IMR-90 (cell line): ENCODE data around the gene DPH2.

ENCODE experiments used
- BHLHE40 ChIP-seq: fragments of 150-350 bp; IDR thresholded peaks from 2 replicates; pipeline ENCODE4 v1.6.1; 2016; ENCODE audit warnings: mild to moderate bottlenecking, low read depth, low read length
- CEBPB ChIP-seq: IDR thresholded peaks from 2 replicates; pipeline ENCODE4 v1.6.1; 2012; ENCODE audit warnings: low read depth, low read length, improper control_type of control experiment
- CHD1 ChIP-seq: IDR thresholded peaks from 2 replicates; pipeline ENCODE4 v1.6.1; 2012; ENCODE audit warnings: low read depth, low read length, improper control_type of control experiment
- FOS ChIP-seq: fragments of 150-350 bp; IDR thresholded peaks from 2 replicates; pipeline ENCODE4 v1.6.1; 2016; ENCODE audit warnings: low read depth, low read length
- MAFK ChIP-seq: IDR thresholded peaks from 2 replicates; pipeline ENCODE4 v1.6.1; 2012; ENCODE audit warnings: low read depth, low read length, improper control_type of control experiment
- MXI1 ChIP-seq: IDR thresholded peaks from 2 replicates; pipeline ENCODE4 v1.6.1; 2012; ENCODE audit warnings: low read depth, mild to moderate bottlenecking, low read length, moderate library complexity, borderline replicate concordance
- NFE2L2 ChIP-seq: fragments of 150-350 bp; IDR thresholded peaks from 2 replicates; pipeline ENCODE4 v1.6.1; 2016; ENCODE audit warnings: low read depth, mild to moderate bottlenecking, low read length
- POLR2A ChIP-seq: IDR thresholded peaks from 2 replicates; pipeline ENCODE4 v1.6.1; 2012; ENCODE audit warnings: mild to moderate bottlenecking, low read depth, low read length
- RAD21 ChIP-seq: IDR thresholded peaks from 2 replicates; pipeline ENCODE4 v1.6.1; 2012; ENCODE audit warnings: low read length, improper control_type of control experiment
- RCOR1 ChIP-seq: IDR thresholded peaks from 2 replicates; pipeline ENCODE4 v1.6.1; 2012; ENCODE audit warnings: mild to moderate bottlenecking, low read length, improper control_type of control experiment; ENCODE audit not compliant: insufficient replicate concordance
- RFX5 ChIP-seq: IDR thresholded peaks from 2 replicates; pipeline ENCODE4 v1.8.0; 2012; ENCODE audit warnings: low read depth, mild to moderate bottlenecking, low read length, moderate library complexity
- TF ChIP-seq, protein P1 (sequence below): conservative IDR thresholded peaks from 2 replicates; pipeline ENCODE4 v1.5.1; 2012; ENCODE audit warnings: mild to moderate bottlenecking, low read depth, low read length, improper control_type of control experiment
- TF ChIP-seq, protein P2 (sequence below): fragments of 150-350 bp; IDR thresholded peaks from 2 replicates; pipeline ENCODE4 v1.6.1; 2016; ENCODE audit warnings: low read depth, mild to moderate bottlenecking, low read length, moderate library complexity, borderline replicate concordance
- TF ChIP-seq, protein P3 (sequence below): fragments of 150-350 bp; IDR thresholded peaks from 2 replicates; pipeline ENCODE4 v1.6.1; 2017; ENCODE audit warnings: mild to moderate bottlenecking, antibody characterized with exemption, low read length, low read depth

DNA sequence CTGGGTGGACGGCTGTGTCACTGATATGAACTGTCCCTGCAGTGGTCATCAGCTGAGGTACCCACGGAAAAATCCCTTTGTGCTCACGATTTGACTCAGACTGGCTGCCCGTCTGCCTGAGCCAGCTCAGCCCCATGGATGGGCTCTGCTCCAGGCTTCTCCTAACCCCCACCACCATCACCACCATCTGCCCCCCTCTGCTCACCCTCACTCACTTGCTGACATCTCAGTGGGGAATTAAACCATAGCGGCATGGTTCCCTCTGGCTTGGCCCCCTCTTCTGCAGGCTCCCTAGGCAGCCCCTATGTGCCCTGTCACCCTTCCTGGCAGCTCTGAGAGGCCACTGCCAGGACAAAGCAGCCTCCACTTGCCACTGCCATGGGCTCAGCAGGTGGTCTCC, 44.1 kb downstream of the DPH2 start:
- TF ChIP-seq POLR2A: no peak
- TF ChIP-seq, protein P1, sequence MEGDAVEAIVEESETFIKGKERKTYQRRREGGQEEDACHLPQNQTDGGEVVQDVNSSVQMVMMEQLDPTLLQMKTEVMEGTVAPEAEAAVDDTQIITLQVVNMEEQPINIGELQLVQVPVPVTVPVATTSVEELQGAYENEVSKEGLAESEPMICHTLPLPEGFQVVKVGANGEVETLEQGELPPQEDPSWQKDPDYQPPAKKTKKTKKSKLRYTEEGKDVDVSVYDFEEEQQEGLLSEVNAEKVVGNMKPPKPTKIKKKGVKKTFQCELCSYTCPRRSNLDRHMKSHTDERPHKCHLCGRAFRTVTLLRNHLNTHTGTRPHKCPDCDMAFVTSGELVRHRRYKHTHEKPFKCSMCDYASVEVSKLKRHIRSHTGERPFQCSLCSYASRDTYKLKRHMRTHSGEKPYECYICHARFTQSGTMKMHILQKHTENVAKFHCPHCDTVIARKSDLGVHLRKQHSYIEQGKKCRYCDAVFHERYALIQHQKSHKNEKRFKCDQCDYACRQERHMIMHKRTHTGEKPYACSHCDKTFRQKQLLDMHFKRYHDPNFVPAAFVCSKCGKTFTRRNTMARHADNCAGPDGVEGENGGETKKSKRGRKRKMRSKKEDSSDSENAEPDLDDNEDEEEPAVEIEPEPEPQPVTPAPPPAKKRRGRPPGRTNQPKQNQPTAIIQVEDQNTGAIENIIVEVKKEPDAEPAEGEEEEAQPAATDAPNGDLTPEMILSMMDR: no peak
- TF ChIP-seq CHD1: no peak
- TF ChIP-seq RAD21: no peak
- no peak for TF ChIP-seq CEBPB
- TF ChIP-seq MAFK: no peak
- TF ChIP-seq NFE2L2: no peak
- TF ChIP-seq MXI1: no peak
- no peak for TF ChIP-seq FOS
- TF ChIP-seq, protein P2, sequence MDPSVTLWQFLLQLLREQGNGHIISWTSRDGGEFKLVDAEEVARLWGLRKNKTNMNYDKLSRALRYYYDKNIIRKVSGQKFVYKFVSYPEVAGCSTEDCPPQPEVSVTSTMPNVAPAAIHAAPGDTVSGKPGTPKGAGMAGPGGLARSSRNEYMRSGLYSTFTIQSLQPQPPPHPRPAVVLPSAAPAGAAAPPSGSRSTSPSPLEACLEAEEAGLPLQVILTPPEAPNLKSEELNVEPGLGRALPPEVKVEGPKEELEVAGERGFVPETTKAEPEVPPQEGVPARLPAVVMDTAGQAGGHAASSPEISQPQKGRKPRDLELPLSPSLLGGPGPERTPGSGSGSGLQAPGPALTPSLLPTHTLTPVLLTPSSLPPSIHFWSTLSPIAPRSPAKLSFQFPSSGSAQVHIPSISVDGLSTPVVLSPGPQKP: no peak
- no peak for TF ChIP-seq RFX5
- TF ChIP-seq RCOR1: no peak
- TF ChIP-seq, protein P3, sequence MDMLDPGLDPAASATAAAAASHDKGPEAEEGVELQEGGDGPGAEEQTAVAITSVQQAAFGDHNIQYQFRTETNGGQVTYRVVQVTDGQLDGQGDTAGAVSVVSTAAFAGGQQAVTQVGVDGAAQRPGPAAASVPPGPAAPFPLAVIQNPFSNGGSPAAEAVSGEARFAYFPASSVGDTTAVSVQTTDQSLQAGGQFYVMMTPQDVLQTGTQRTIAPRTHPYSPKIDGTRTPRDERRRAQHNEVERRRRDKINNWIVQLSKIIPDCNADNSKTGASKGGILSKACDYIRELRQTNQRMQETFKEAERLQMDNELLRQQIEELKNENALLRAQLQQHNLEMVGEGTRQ: no peak
- TF ChIP-seq BHLHE40: no peak
